SHP77 treated with DMSO at 0.1 percent for 48 hours (cell line): ENCODE data around the gene LZTS3.
"Not testable (repeated sequence)": the region's sequence is repeated elsewhere in the genome, so short reads cannot be mapped to it uniquely, and the experiment has no call there.

Experiments
- DNase-seq: peaks from one replicate; lab custom pipeline; 2025; lab: John Stamatoyannopoulos, UW

LZTS3 gene

DNA sequence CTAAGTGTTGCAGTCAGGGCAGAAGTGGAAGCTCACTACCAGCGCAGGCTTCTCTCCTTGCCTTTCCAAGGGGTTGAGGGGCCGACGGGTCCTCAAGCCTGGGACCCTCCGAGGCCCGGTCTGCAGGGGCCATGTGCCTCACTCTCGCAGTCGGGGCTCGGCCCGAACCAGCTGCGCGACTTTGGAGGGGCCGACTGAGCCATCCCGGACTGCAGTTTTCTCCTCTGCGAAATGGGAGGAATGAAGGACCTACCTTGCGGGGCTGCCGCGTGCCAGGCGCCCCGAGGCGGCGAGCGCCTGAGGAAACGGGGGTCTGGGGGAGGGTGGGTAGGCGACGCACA is 5.6 kb downstream of the LZTS3 start:
- no peak for DNase-seq

DNA sequence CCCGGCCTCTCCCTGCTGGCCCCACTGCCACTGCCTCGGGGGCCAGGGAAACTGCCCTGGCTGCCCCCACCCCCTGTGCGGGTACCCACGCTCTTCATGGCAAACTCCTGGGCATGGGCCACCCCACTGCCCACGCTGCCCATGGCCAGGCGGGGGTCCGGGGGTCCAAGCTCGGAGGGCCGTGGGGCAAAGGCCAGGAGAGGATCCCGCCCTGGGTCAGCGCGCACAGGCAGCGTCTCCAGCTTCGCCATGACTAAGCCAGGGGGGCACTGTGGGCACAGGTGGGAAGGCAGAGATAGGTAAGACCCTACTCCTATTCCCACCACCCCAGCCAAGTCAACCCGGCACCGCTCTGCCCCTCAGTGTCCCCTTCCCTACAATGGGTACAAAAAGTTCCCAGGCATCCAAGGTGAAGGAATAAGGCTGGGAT is 6.4 kb downstream of the LZTS3 start:
- DNase-seq = no peak

DNA sequence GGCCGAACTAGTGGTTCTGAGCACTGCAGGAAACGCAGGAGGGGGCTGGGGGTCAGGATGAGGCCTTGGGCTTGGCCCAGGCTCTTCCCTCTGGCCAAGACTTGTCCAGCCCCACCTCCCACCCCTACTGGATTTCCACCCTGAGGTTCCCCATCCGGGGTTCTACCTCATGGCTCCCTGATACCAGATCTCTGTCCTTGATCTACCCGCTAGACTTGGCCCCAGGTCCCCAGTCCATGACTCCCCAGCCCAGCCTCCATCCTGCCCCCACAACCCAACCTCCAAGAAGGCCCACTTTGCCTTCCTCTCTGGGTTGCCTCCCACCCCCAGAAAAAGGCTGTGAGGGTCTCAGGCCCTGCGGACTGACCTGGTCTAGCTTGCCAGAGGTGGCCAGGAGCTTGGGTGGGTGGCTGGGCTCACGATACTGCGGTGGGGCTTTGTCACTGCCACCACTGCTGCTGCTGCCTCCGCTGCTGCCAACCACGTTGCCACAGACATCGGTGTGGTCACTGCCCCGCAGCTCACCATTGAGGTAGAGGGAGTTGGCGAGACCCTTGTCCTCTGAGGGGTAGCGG is 6.9 kb downstream of the LZTS3 start:
- no peak for DNase-seq

DNA sequence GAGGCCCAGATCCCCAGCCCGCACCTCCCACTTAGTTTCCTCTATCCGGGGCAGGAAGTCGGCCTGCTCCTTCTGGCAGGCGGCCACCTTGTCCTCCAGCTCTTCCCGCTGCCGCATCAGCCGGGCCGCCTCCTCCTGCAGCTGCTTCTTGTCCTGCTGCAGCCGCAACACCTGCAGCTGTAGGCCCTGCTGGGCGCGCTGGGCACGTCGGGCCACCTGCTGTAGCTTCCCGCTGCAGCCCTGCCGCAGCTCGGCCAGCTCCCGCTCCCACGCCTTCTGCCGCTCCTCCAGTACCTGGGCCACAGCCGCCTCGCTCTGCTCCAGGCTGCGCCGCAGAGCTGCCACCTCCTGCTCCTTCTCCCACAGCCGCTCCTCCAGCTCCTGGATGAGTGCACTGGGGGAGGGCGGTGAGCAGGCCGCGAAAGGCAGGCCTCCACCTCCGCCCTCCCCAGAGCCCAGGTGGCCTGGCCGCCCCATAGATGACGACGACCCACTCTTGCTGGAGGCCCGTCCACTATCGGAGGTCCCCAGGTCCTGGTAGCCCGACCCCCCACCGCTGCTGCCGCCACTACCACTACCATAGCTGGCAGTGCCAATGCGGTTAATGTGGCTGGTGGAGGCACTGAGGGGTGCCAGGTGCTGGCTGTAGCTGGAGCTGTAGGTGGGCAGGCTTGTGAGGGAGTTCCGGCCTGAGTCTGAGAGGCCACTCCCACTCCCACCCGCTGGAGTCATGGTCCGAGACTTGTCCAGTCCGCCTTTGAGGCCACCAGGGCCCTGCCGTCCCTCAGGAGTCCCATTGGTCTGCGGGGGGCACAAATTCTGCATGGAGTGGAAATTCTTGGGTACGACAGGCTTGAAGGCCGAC is 7.6 kb downstream of the LZTS3 start:
- peak; percentile 89 for DNase-seq

DNA sequence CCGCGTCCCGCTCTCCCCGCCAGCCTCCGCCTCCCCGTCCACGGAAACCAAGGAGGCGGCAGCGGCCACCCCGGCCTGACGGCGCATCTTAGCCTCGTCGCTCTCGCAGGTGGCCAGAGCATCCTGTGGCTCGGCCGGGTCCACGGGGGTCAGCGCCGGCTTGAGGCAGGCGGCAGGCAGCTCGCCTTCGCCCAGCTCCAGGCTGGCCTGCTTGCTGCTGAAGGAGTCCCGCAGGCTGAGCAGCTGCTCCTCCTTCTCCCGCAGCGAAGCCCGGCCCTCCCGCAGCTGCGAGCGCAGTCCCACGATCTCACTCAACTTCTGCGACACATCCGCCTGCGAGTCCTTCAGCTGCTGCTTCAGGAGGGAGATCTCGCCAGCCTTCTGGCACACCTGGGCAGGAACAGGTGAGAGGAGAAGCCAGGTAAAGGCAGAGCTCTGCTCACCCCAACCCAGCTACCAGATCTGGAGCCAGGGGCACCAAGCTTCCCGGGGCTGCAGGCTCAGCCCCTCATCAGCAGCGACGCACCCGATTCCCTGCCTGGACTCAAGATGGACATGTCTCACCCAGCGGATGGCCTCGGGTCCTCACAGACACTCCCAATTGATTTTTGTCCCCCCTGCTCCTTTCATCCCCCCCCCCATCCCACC is 8.5 kb downstream of the LZTS3 start:
- no peak for DNase-seq

DNA sequence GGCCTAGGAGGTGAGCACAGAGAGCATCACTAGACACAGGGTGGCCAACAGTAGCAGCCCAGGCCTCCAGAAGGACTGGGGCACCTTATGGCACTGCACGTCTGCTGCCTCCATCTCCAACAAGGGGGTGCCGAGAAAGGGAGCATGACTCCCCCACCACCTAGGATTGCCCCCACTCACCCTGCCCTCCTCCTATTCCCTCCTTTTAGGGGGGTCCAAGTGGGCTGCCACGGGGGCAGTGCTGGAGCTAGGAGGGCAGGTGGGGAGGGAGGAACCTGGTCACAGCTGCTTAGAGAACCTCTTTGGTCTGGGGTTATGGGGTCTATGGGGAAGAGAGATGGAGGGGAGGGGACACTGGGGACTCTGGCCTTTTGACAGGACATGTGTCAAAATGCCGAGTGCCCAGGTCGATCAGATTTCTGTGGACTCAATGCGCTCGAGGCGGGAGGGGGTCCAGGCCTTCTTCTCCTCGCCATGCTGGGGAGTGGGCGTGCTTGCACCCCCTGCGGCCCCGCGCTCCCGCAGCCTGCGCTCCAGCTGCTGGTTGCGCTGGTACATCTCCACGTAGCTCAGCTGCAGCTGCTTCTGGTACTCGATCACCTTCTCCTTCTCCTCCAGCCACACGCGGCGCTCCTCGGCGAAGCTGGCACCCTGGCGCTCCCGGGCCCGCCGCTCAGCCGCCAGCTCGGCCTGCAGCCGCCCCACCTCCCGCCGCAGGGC is 9.1 kb downstream of the LZTS3 start:
- no peak for DNase-seq

DNA sequence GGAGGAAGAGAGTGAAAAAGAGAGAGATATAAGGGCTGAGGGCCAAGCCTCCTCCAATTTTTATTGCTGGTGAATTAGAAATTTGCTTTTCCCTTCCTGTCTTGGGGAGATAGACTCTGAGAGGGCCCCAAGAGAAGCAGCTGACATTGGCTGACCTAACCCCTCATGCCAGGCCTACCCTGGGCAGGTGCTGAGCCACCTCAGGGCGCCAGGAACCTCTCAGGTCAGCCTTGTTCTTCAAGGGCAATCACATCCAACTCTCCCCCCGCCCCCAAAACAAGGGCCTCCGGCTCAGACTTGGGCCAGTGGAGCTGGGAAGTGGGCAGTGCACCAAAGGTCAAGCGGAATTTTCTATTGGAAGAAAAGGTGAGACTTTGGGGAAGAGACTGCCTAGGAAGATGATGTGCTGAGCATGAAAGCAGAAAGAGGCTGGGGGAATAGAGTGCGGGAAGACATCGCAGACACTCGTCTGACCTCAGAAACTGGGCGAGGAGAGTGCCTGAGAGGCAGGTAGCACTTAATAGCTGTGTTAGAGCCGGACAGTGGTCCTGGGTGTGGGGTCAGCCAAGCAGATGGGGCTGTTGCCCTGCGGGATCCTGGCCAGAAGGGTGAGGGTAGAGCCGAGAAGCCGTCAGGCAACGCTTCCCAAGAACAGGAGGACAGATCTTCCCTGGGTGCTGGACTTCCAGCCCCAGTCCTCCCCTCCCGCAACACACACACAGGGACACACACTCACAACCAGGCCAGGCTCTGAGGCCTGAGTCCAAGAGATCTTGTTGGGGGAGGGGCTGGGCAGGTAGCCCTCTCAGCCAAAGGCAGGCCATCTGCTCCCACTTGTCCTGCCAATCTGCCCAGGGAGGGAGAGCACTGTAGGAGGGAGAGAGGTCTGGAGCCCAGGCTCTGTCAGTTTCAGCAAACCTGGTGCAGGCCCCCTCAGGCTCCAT is 10.0 kb downstream of the LZTS3 start:
- peak; percentile 77 for DNase-seq

DNA sequence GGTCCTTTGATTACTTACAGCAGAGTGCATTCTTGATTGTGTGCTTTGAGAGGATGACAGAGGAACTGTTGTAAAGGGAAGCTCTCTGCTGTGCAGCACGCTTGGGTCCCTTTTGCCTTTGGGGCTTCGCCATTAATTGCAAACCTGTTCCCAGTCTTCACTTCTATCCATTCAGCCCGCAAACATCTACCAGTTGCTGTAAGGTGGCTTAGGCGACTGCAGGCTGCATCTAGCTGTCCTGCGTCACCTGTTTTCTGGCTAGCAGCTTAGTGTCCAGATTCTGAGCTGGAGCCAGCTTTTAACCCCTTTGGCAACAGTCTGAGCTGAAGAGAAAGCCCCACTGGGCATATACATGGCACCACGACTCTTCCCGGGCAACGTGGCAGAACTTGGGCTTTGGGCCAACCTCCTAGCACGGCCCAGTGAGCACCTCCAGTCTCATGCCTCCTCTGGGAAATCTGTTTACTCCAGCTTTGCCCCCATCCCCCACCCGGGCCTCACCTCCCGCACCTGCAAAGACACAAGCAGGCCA is 11.2 kb downstream of the LZTS3 start:
- peak; percentile 56 for DNase-seq

DNA sequence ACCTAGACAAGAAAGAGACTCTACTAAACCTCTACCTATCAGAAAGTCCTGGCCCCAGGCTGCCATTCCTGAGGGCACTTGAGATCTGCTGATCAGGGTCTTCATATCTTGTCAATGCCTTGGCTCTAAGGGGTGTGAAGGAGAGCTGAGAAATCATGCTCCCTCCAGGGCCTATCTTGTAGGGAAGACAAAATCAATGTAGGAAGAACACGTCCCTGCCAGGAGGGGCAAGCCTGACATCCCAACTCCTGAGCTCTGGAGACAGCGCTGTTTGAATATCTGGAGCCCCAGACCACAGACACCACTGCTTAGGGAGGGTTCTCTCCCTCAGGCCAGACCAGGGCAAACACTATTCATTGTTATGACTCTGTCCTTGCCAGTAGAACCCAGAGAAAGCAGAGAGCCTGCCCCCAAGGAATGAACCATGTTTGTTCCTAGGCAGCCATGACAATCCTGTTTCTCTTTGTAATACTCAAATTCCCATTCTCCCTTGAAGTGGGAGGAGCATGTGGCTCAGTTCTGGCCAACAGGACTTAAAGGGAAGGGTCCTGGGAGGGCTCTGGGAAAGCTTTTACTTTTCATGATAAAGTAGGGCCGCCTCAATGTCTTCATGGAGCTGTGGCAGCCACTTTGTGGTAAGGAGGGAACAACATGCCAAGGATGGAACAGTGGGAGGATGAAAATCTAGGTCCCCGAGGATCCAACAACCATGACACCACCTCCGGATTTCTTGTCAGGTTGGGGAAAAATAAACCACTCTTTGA is 11.9 kb downstream of the LZTS3 start:
- DNase-seq = no peak

DNA sequence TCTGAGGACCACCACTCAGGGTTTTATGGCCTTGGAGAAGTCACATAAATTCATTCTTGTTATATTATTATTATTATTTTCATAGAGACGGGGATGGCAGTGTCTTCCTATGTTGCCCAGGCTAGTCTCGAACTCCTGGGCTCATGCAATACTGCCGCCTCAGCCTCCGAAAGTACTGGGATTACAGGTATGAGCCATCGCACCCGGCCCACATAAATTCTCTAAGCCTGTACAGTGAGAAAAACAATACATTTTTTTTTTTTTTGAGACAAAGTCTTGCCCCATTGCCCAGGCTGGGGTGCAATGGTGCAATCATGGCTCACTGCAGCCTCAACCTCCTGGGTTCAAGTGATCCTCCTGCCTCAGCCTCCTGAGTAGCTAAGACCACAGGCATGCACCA is 12.9 kb downstream of the LZTS3 start:
- no peak for DNase-seq

DNA sequence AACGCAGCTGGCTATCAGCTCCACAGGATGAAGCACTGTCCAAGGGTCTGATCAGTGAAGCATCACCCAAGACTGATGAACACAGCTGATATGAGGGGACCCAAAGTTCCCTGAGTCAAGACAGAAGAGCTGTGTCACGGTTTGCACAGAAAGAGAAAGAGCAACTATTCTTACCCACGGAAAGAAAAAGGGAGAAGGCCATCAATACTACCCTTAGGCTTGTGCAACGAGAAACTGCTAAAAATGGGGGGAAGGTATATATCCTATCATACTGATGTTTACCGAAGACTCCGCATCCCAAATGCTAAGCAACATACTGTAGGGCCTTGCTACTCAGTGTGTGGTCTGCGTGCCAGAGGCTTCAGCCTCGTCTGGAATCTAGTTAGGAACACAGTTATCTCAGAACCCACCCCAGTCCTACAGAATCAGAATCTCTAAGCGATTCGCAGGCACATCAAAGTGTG is 14.3 kb downstream of the LZTS3 start:
- DNase-seq = no peak

DNA sequence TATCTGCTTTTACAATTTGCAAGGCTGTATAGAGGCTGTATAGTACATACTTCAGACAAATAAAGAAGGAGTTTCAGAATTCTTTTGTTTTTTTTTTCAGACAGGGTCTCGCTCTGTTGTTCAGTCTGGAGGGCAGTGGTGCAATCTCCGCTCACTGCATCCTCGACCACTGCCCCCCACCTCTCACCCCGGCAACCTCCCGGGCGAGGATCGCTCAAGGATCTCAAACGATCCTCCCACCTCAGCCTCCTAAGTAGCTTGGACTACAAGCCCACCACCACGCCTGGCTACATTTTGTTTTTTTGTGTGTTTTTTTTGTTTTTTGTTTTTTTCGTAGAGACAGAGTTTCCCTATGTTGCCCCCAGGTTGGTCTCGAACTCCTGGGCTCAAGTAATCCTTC is 15.5 kb downstream of the LZTS3 start:
- DNase-seq = no peak

DNA sequence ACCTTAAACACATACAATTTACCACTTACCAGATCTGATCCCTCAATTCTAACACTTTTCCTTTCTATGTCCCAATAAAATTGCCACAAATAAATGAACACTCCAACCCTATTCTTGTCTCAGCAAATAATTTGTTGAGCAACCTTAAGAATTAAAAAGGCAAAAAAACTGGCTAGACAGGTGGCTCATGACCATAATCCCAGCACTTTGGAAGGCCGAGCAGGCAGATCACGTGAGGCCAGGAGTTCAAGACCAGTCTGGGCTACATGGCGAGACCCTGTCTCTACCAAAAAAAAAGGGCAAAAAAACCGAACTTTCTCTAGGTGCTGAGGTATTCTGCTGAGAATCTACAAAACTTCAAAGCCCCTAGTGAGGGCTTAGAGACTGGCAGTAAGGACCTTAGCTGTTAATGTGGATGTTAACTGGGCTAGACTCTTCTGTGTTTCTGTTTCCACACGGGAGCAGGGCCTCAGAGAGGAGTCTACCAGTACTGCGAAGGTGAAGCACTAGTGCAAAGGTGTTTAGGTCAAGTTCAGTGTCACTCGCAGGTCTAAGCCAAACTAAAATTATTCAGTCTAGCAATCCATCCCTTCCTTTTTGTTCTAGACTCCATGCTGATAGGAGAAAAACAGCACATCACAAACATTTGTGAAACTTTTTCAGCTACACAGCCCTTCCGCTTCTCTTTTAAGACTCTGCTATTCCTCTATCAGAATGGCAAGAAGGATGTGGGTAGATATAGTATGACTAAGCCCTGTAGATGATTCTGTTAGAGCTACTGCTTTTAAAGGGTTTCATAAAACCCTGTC is 16.3 kb downstream of the LZTS3 start:
- DNase-seq = no peak

DNA sequence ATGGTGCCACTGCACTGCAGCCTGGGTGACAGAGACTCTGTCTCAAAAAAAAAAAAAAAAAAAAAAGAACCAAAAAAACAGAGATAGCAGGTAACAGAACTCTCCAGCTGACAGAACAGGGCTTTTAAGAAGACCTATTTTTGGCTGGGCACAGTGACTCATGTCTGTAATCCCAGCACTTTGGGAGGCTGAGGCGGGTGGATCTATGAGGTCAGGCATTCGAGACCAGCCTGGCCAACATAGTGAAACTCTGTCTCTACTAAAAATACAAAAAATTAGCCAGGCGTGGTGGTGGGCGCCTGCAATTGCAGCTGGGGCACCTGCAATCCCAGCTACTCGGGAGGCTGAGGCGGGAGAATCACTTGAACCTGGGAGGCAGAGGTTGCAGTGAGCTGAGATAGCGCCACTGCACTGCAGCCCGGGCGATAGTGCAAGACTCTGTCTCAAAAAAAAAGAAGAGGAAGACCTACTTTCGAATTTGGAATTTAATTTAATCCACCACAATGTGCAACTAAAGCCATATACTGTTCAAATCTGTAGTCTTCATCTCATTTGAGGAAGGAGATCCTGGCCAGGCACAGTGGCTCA is 21.2 kb downstream of the LZTS3 start:
- DNase-seq = not testable (repeated sequence)

DNA sequence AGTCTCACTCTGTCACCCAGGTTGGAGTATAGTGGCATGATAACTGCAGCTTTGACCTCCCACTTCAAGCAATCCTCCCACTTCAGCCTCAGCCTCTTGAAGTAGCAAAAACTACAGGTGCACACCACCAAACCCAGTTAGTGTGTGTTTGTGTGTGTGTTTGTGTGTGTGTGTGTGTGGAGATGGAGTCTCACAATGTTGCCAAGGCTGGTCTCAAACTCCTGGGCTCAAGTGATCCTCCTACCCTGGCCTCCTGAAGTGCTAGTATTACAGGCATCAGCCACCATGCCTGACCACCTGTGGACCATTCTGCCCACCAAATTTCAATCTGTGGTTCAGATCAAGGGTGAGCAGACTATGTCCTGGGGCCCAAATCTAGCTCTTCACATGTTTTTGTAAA is 22.4 kb downstream of the LZTS3 start:
- DNase-seq = no peak

DNA sequence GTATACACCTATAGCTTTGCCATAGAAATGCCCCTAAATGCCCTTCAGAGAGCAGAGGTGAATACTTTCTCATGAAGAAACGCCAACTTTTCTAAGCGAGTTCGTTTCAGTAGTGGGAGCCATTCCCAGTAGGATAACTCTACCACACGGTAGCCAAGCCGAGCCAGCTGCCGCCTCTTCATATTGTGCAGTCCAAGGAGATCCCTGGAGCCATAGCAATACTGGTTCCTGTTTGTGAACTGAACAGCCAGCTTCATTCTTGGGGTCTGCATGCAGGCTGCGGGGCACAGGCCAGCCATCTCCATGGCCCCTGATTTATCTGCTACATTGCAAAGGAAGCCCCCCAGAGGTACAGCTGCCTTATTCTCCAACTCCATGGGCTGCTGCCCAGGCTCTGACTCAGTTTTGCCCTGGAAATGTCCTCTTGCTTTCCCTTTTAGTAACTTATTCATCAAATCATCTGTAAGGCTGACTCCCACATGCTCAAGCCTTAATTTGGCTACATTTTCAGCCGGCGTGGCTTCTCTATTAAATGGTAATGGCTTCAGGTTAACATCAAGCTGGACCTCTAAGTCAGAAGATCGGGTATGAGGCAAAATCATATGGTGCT is 26.5 kb downstream of the LZTS3 start:
- no peak for DNase-seq

DNA sequence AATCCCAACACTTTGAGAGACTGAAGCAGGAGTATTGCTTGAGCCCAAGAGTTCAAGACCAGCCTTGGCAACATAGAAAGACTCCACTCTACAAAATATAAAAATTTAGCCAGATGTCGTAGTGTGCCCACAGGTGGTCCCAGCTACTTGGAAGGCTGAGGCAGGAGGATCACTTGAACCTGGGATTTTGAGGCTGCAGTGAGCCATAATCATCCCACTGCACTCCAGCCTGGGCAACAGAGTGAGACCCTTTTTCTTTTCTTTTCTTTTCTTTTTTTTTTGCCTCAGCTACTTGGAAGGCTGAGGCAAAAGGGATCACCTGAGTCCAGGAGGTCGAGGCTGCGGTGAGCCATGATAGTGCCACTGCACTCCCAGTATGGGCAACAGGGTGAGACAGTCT is 31.6 kb downstream of the LZTS3 start:
- no peak for DNase-seq

DNA sequence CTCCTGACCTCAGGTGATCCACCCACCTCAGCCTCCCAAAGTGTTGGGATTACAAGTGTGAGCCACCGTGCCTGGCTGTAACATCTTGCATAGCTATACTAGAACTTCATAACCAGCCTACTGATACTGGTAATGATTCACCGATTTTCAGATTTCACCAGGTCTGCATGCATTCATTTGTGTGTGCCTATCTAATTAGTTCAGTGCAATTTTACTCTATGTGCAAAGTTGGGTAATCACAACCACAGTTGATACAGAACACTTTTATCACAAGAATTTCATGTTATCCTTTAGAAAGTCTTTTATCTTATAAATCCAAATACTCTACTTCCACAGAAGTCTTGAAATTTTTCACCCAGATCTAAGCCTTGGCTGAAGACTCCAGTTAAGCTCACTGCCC is 35.9 kb downstream of the LZTS3 start:
- DNase-seq = no peak
